NAMALWA (cell line): ENCODE measurements around the gene MYO16.
"Not testable (repeated sequence)": the region's sequence is repeated elsewhere in the genome, so short reads cannot be mapped to it uniquely, and the experiment has no call there.

Experiments used
- DNase-seq: peaks from one replicate; pipeline ENCODE4 v3.0.0-alpha.2; 2015; ENCODE audit warnings: low spot score

MYO16 gene

GRCh38 chr13:109074436-109074835 lies 445.0 kb downstream of the MYO16 start:
- DNase-seq: no peak

GRCh38 chr13:109074853-109075252 lies 445.4 kb downstream of the MYO16 start:
- no peak for DNase-seq

GRCh38 chr13:109087916-109088623 lies 458.7 kb downstream of the MYO16 start:
- DNase-seq: no peak

- no peak for DNase-seq
Measured at GRCh38 chr13:109088624-109088917, 459.2 kb downstream of the MYO16 start.

- DNase-seq: no peak
Measured at GRCh38 chr13:109090796-109091195, 461.4 kb downstream of the MYO16 start.

GRCh38 chr13:109091249-109091648 lies 461.8 kb downstream of the MYO16 start:
- DNase-seq: no peak

GRCh38 chr13:109092186-109092585 lies 462.8 kb downstream of the MYO16 start:
- not testable (repeated sequence) for DNase-seq

- DNase-seq: no peak
Measured at GRCh38 chr13:109093998-109094397, 464.6 kb downstream of the MYO16 start.

GRCh38 chr13:109095126-109095525 lies 465.7 kb downstream of the MYO16 start:
- DNase-seq: no peak

- DNase-seq: no peak
Measured at GRCh38 chr13:109096101-109096500, 466.7 kb downstream of the MYO16 start.

- DNase-seq: no peak
Measured at GRCh38 chr13:109100705-109101304, 471.4 kb downstream of the MYO16 start.

- DNase-seq: no peak
Measured at GRCh38 chr13:109101550-109102144, 472.2 kb downstream of the MYO16 start.

- no peak for DNase-seq
Measured at GRCh38 chr13:109105899-109106298, 476.5 kb downstream of the MYO16 start.

GRCh38 chr13:109110159-109110558 lies 480.7 kb downstream of the MYO16 start:
- DNase-seq: no peak

- DNase-seq: no peak
Measured at GRCh38 chr13:109111141-109111540, 481.7 kb downstream of the MYO16 start.

- DNase-seq: no peak
Measured at GRCh38 chr13:109113427-109113826, 484.0 kb downstream of the MYO16 start.

- no peak for DNase-seq
Measured at GRCh38 chr13:109114162-109114561, 484.8 kb downstream of the MYO16 start.

- DNase-seq: no peak
Measured at GRCh38 chr13:109114991-109115390, 485.6 kb downstream of the MYO16 start.

- DNase-seq: no peak
Measured at GRCh38 chr13:109118521-109118920, 489.1 kb downstream of the MYO16 start.

GRCh38 chr13:109119896-109120295 lies 490.5 kb downstream of the MYO16 start:
- no peak for DNase-seq

GRCh38 chr13:109121826-109122225 lies 492.4 kb downstream of the MYO16 start:
- DNase-seq: no peak

- DNase-seq: no peak
Measured at GRCh38 chr13:109123971-109124370, 494.6 kb downstream of the MYO16 start.

GRCh38 chr13:109126178-109126577 lies 496.8 kb downstream of the MYO16 start:
- DNase-seq: no peak
